ENCODE data around the gene RNPEP. TPM values are rescaled to one million over a fixed set of nuclear protein-coding genes. Genes with fewer than 3 reads are reported as not detected.

The RNPEP gene
- total RNA-seq, 1 donor from 2014 or later, result 75.8 TPM

GRCh38 chr1:202038688-202039346, 56.4 kb downstream of the RNPEP start:
- TF ChIP-seq CTCF (IDR thresholded peaks at IDR 0.05; ENCODE audit: insufficient read depth, low read length, poor library complexity, severe bottlenecking), result no peak
- Histone ChIP-seq H3K36me3 (ENCODE audit: control insufficient read depth, insufficient read depth, low read length) (no peaks in the 10 kb centered on the region), H3K4me3 (ENCODE audit: low read depth, low read length) (no peak overlapping the region), H3K27me3 (ENCODE audit: control insufficient read depth, insufficient read depth, low read length) (no peaks in the 10 kb centered on the region)
- DNase-seq (ENCODE audit: low read depth), result no peak

GRCh38 chr1:202045705-202046104, 63.3 kb downstream of the RNPEP start:
- DNase-seq (ENCODE audit: low read depth), result no peak
- TF ChIP-seq CTCF (IDR thresholded peaks at IDR 0.05; ENCODE audit: insufficient read depth, low read length, poor library complexity, severe bottlenecking), result no peak
- no peak overlapping the region for H3K4me3 ChIP-seq (ENCODE audit: low read depth, low read length)

GRCh38 chr1:202046227-202046626, 63.8 kb downstream of the RNPEP start:
- TF ChIP-seq CTCF (IDR thresholded peaks at IDR 0.05; ENCODE audit: insufficient read depth, low read length, poor library complexity, severe bottlenecking), result no peak
- DNase-seq (ENCODE audit: low read depth), result no peak
- H3K36me3 ChIP-seq (ENCODE audit: control insufficient read depth, insufficient read depth, low read length), result no peaks in the 10 kb centered on the region
- no peaks in the 10 kb centered on the region for H3K27me3 ChIP-seq (ENCODE audit: control insufficient read depth, insufficient read depth, low read length)
- no peak overlapping the region for H3K4me3 ChIP-seq (ENCODE audit: low read depth, low read length)

More at GRCh38 chr1:202045705-202046104, 63.3 kb downstream of the RNPEP start:
- no peaks in the 10 kb centered on the region for H3K27me3 ChIP-seq (ENCODE audit: control insufficient read depth, insufficient read depth, low read length)
- H3K36me3 ChIP-seq (ENCODE audit: control insufficient read depth, insufficient read depth, low read length), result no peaks in the 10 kb centered on the region

- TF ChIP-seq CTCF (IDR thresholded peaks at IDR 0.05; ENCODE audit: insufficient read depth, low read length, poor library complexity, severe bottlenecking), result no peak
- DNase-seq (ENCODE audit: low read depth), result no peak
- H3K4me3 ChIP-seq (ENCODE audit: low read depth, low read length), result no peak overlapping the region
These were observed 64.6 kb downstream of the RNPEP start for GRCh38 chr1:202046748-202047708.

GRCh38 chr1:202047977-202048376, 65.5 kb downstream of the RNPEP start:
- DNase-seq (ENCODE audit: low read depth), result no peak
- no peaks in the 10 kb centered on the region for H3K27me3 ChIP-seq (ENCODE audit: control insufficient read depth, insufficient read depth, low read length)
- TF ChIP-seq CTCF (IDR thresholded peaks at IDR 0.05; ENCODE audit: insufficient read depth, low read length, poor library complexity, severe bottlenecking), result no peak
- no peaks in the 10 kb centered on the region for H3K36me3 ChIP-seq (ENCODE audit: control insufficient read depth, insufficient read depth, low read length)
- H3K4me3 ChIP-seq (ENCODE audit: low read depth, low read length), result no peak overlapping the region

More at GRCh38 chr1:202046748-202047708, 64.6 kb downstream of the RNPEP start:
- no peaks in the 10 kb centered on the region for H3K27me3 ChIP-seq (ENCODE audit: control insufficient read depth, insufficient read depth, low read length)
- no peaks in the 10 kb centered on the region for H3K36me3 ChIP-seq (ENCODE audit: control insufficient read depth, insufficient read depth, low read length)
